Astrocyte (in vitro differentiated cells and primary cell): ENCODE data around the gene TBATA. TPM values are rescaled to one million over a fixed set of nuclear protein-coding genes. Genes with fewer than 3 reads are reported as not detected.

ENCODE experiments used
- DNase-seq: peaks from one replicate; pipeline ENCODE4 v3.0.0-alpha.2; 2010; ENCODE audit warnings: low read depth
- FAIRE-seq: peaks from 2 replicates; lab custom pipeline; 2011; peaks lifted over from hg19 to GRCh38; lab: Jason Lieb, UNC
- H2AFZ ChIP-seq: 2 replicates; pipeline ENCODE4 v1.6.0; 2012; ENCODE audit warnings: low read depth, low read length, inconsistent platforms
- H3K27ac ChIP-seq: 2 replicates; pipeline ENCODE4 v1.5.1; 2011; ENCODE audit warnings: low read depth, low read length, inconsistent platforms
- H3K27me3 ChIP-seq: 2 replicates; pipeline ENCODE4 v1.6.0; 2011; ENCODE audit warnings: low read length, inconsistent platforms; ENCODE audit not compliant: insufficient read depth
- H3K36me3 ChIP-seq: 2 replicates; pipeline ENCODE4 v1.5.1; 2011; ENCODE audit warnings: low read length, inconsistent platforms; ENCODE audit not compliant: insufficient read depth
- H3K4me1 ChIP-seq: 2 replicates; pipeline ENCODE4 v1.5.1; 2011; ENCODE audit warnings: low read length, inconsistent platforms; ENCODE audit not compliant: insufficient read depth
- H3K4me2 ChIP-seq: 2 replicates; pipeline ENCODE4 v1.6.0; 2012; ENCODE audit warnings: low read length, inconsistent platforms
- H3K4me3 ChIP-seq: 2 replicates; pipeline ENCODE4 v1.5.1; 2011; ENCODE audit warnings: low read depth, mild to moderate bottlenecking, low read length, inconsistent platforms; ENCODE audit not compliant: insufficient read depth
- H3K79me2 ChIP-seq: 2 replicates; pipeline ENCODE4 v1.6.0; 2012; ENCODE audit warnings: mild to moderate bottlenecking, low read length, inconsistent platforms; ENCODE audit not compliant: insufficient read depth
- H3K9ac ChIP-seq: 2 replicates; pipeline ENCODE4 v1.6.0; 2012; ENCODE audit warnings: mild to moderate bottlenecking, low read length, inconsistent platforms
- H3K9me3 ChIP-seq: 2 replicates; pipeline ENCODE4 v1.5.1; 2012; ENCODE audit warnings: low read depth, mild to moderate bottlenecking, low read length, inconsistent platforms; ENCODE audit not compliant: insufficient read depth
- H4K20me1 ChIP-seq: 2 replicates; pipeline ENCODE4 v1.6.0; 2012; ENCODE audit warnings: low read length, inconsistent platforms; ENCODE audit not compliant: insufficient read depth
- H3K27ac Mint-ChIP-seq: one replicate; pipeline ENCODE4 v1.8.0; 2021; ENCODE audit warnings: mild to moderate bottlenecking, mixed read lengths; ENCODE audit not compliant: unreplicated experiment
- H3K27me3 Mint-ChIP-seq: one replicate; pipeline ENCODE4 v1.8.0; 2021; ENCODE audit warnings: low read depth, mixed read lengths; ENCODE audit not compliant: unreplicated experiment
- H3K36me3 Mint-ChIP-seq: one replicate; pipeline ENCODE4 v1.8.0; 2021; ENCODE audit warnings: low read depth, mixed read lengths; ENCODE audit not compliant: unreplicated experiment
- H3K4me1 Mint-ChIP-seq: one replicate; pipeline ENCODE4 v1.8.0; 2021; ENCODE audit warnings: low read depth, mixed read lengths; ENCODE audit not compliant: unreplicated experiment
- H3K4me3 Mint-ChIP-seq: one replicate; pipeline ENCODE4 v1.8.0; 2021; ENCODE audit warnings: mild to moderate bottlenecking, moderate library complexity, mixed read lengths; ENCODE audit not compliant: unreplicated experiment
- H3K9me3 Mint-ChIP-seq: one replicate; pipeline ENCODE4 v1.8.0; 2021; ENCODE audit warnings: mild to moderate bottlenecking, mixed read lengths; ENCODE audit not compliant: unreplicated experiment
- EZH2 ChIP-seq: IDR thresholded peaks from 2 replicates; pipeline ENCODE4 v1.6.1; 2012; ENCODE audit warnings: mild to moderate bottlenecking, low read length, inconsistent platforms; ENCODE audit not compliant: insufficient read depth
- total RNA-seq: library from RNA; stranded (reverse); gene quantifications from 2 replicates; pipeline ENCODE4 v1.2.1, GENCODE V29; 2021
- TF ChIP-seq, protein P1 (sequence below): IDR thresholded peaks from 2 replicates; pipeline ENCODE4 v1.5.1; 2011; ENCODE audit warnings: low read depth, mild to moderate bottlenecking, inconsistent platforms, low read length, moderate library complexity; ENCODE audit not compliant: insufficient read depth

The TBATA gene
- total RNA-seq, 1 donor from 2014 or later: not detected

- H4K20me1 ChIP-seq: peaks cover 4% of the 10 kb centered on the region
- no peak overlapping the region for H3K4me2 ChIP-seq
- H2AFZ ChIP-seq: no peak overlapping the region
- no peak overlapping the region for H3K4me3 Mint-ChIP-seq
- no peak overlapping the region for H3K9ac ChIP-seq
- TF ChIP-seq EZH2: no peak
- TF ChIP-seq, protein P1, sequence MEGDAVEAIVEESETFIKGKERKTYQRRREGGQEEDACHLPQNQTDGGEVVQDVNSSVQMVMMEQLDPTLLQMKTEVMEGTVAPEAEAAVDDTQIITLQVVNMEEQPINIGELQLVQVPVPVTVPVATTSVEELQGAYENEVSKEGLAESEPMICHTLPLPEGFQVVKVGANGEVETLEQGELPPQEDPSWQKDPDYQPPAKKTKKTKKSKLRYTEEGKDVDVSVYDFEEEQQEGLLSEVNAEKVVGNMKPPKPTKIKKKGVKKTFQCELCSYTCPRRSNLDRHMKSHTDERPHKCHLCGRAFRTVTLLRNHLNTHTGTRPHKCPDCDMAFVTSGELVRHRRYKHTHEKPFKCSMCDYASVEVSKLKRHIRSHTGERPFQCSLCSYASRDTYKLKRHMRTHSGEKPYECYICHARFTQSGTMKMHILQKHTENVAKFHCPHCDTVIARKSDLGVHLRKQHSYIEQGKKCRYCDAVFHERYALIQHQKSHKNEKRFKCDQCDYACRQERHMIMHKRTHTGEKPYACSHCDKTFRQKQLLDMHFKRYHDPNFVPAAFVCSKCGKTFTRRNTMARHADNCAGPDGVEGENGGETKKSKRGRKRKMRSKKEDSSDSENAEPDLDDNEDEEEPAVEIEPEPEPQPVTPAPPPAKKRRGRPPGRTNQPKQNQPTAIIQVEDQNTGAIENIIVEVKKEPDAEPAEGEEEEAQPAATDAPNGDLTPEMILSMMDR: no peak
- no peaks in the 10 kb centered on the region for H3K27me3 ChIP-seq
- H3K4me1 ChIP-seq: peaks cover 20% of the 10 kb centered on the region
- peaks cover 72% of the 10 kb centered on the region for H3K79me2 ChIP-seq
- no peaks in the 10 kb centered on the region for H3K9me3 Mint-ChIP-seq
- H3K4me3 ChIP-seq: no peak overlapping the region
- no peak for FAIRE-seq
- H3K27ac Mint-ChIP-seq: no peak overlapping the region
- peaks cover 6% of the 10 kb centered on the region for H3K36me3 ChIP-seq
- DNase-seq: peak; percentile 22
- H3K27ac ChIP-seq: peak overlapping the region; percentile 5
- peaks cover 46% of the 10 kb centered on the region for H3K4me1 Mint-ChIP-seq
- H3K9me3 ChIP-seq: no peaks in the 10 kb centered on the region
- no peaks in the 10 kb centered on the region for H3K36me3 Mint-ChIP-seq
- H3K27me3 Mint-ChIP-seq: no peaks in the 10 kb centered on the region
Observed at GRCh38 chr10:70827086-70827757, 42.0 kb upstream of the TBATA start.

GRCh38 chr10:70822076-70822820, 37.1 kb upstream of the TBATA start:
- H3K27me3 ChIP-seq: no peaks in the 10 kb centered on the region
- FAIRE-seq (no peak), DNase-seq (no peak)
- Mint-ChIP-seq H3K36me3 (peaks cover 10% of the 10 kb centered on the region), H3K4me1 (peaks cover 34% of the 10 kb centered on the region), H3K4me3 (peak overlapping the region; percentile 11), H3K27me3 (no peaks in the 10 kb centered on the region), H3K9me3 (no peaks in the 10 kb centered on the region), H3K27ac (no peak overlapping the region)
- H3K9ac ChIP-seq: no peak overlapping the region
- peaks cover 35% of the 10 kb centered on the region for H3K36me3 ChIP-seq
- TF ChIP-seq, protein P1: no peak
- no peak for TF ChIP-seq EZH2
- H4K20me1 ChIP-seq: peaks cover 48% of the 10 kb centered on the region
- no peak overlapping the region for H2AFZ ChIP-seq
- H3K4me1 ChIP-seq: peaks cover 3% of the 10 kb centered on the region
- H3K4me3 ChIP-seq: no peak overlapping the region
- H3K79me2 ChIP-seq: peaks cover 73% of the 10 kb centered on the region
- H3K9me3 ChIP-seq: no peaks in the 10 kb centered on the region
- no peak overlapping the region for H3K27ac ChIP-seq
- no peak overlapping the region for H3K4me2 ChIP-seq
